ENCODE results near the gene WFIKKN2. TPM values are rescaled to one million over a fixed set of nuclear protein-coding genes. Genes with fewer than 3 reads are reported as not detected.

The WFIKKN2 gene
- total and polyA plus RNA-seq, 2 of the 13 experiments (the other 11 are each of a cell fraction or from before 2014, with no cell fraction given) = not detected

GRCh38 chr17:50883850-50884438, 48.6 kb downstream of the WFIKKN2 start (continued):
- no peak for TF ChIP-seq ZNF574 (CRISPR knock-in tag; IDR thresholded peaks at IDR 0.05)
- no peak for TF ChIP-seq JDP2 (CRISPR knock-in tag; IDR thresholded peaks at IDR 0.05; ENCODE audit: borderline replicate concordance)
- 0 out of 2 replicates have a peak, but pooled peaks have one; percentile 47 for TF ChIP-seq NR1H2 (CRISPR knock-in tag; IDR thresholded peaks at IDR 0.05; ENCODE audit: borderline replicate concordance, low read depth)
- no peak for TF ChIP-seq FOXP1 (IDR thresholded peaks at IDR 0.05)
- TF ChIP-seq FOXP1 (CRISPR knock-in tag; IDR thresholded peaks at IDR 0.05) = no peak
- no peak for TF ChIP-seq ZNF12 (CRISPR knock-in tag; IDR thresholded peaks at IDR 0.05)
- TF ChIP-seq ETS1 (CRISPR knock-in tag; IDR thresholded peaks at IDR 0.05) = no peak
- TF ChIP-seq DNMT3B (CRISPR knock-in tag; conservative IDR thresholded peaks at IDR 0.05) = 0 out of 2 replicates have a peak, but pooled peaks have one; percentile 13
- TF ChIP-seq IRF9 (CRISPR knock-in tag; IDR thresholded peaks at IDR 0.05; ENCODE audit: borderline replicate concordance) = no peak
- TF ChIP-seq JUND (CRISPR knock-in tag; IDR thresholded peaks at IDR 0.05) = 0 out of 2 replicates have a peak, but pooled peaks have one; percentile 17
- no peak for TF ChIP-seq FOSL1 (CRISPR knock-in tag; IDR thresholded peaks at IDR 0.05; ENCODE audit: borderline replicate concordance)
- TF ChIP-seq XRCC5 (optimal IDR thresholded peaks at IDR 0.05; ENCODE audit: low read length) = peak; percentile 13
- no peak for TF ChIP-seq KLF15 (CRISPR knock-in tag; IDR thresholded peaks at IDR 0.05; ENCODE audit: borderline replicate concordance)
- no peak for TF ChIP-seq ZNF672 (CRISPR knock-in tag; IDR thresholded peaks at IDR 0.05)
- no peak for TF ChIP-seq NPAS2 (CRISPR knock-in tag; IDR thresholded peaks at IDR 0.05; ENCODE audit: borderline replicate concordance)
- no peak for TF ChIP-seq FOXP4 (CRISPR knock-in tag; IDR thresholded peaks at IDR 0.05)
- no peak for TF ChIP-seq MAFK (conservative IDR thresholded peaks at IDR 0.05 in 1 of 2, IDR thresholded peaks at IDR 0.05 in 1 of 2; ENCODE audit: low read length in 2 of 2)
- peak; percentile 71; the same call in 1 of the 2 replicates for TF ChIP-seq ZNF121 (CRISPR knock-in tag; IDR thresholded peaks at IDR 0.05)
- TF ChIP-seq ZNF782 (CRISPR knock-in tag; IDR thresholded peaks at IDR 0.05; ENCODE audit: borderline replicate concordance) = no peak
- TF ChIP-seq CAMTA2 (CRISPR knock-in tag; IDR thresholded peaks at IDR 0.05; ENCODE audit: borderline replicate concordance) = no peak
- no peak for TF ChIP-seq NFYB (CRISPR knock-in tag; IDR thresholded peaks at IDR 0.05)
- no peak for TF ChIP-seq CREB3 (CRISPR knock-in tag; IDR thresholded peaks at IDR 0.05)
- no peak for TF ChIP-seq ETV5 (CRISPR knock-in tag; IDR thresholded peaks at IDR 0.05; ENCODE audit: borderline replicate concordance)
